Parathyroid adenoma (tissue), 2 donors: ENCODE results near the gene TMEM163.

Experiments
- H2AFZ ChIP-seq: fragments of 300-600 bp; sonication (generic); one replicate; pipeline ENCODE4 v1.7.0; 2017; ENCODE audit warnings: antibody characterized with exemption, mild to moderate bottlenecking
- H3K27ac ChIP-seq: fragments of 300-600 bp; sonication (generic); one replicate; pipeline ENCODE4 v1.7.0; 2017
- H3K27me3 ChIP-seq: fragments of 300-600 bp; sonication (generic); one replicate; pipeline ENCODE4 v1.7.0; 2017; ENCODE audit warnings: low read length; ENCODE audit not compliant: control insufficient read depth, insufficient read depth
- H3K36me3 ChIP-seq: fragments of 300-600 bp; sonication (generic); one replicate; pipeline ENCODE4 v1.7.0; 2017; ENCODE audit warnings: low read length; ENCODE audit not compliant: control insufficient read depth, insufficient read depth
- H3K4me1 ChIP-seq: fragments of 300-600 bp; sonication (generic); one replicate; pipeline ENCODE4 v1.7.0; 2017; ENCODE audit warnings: control low read depth
- H3K4me2 ChIP-seq: fragments of 300-600 bp; sonication (generic); one replicate; pipeline ENCODE4 v1.7.0; 2017; ENCODE audit warnings: low read length
- H3K4me3 ChIP-seq: fragments of 300-600 bp; sonication (generic); one replicate; pipeline ENCODE4 v1.7.0; 2017; ENCODE audit warnings: low read depth, low read length
- H3K79me2 ChIP-seq: fragments of 300-600 bp; sonication (generic); one replicate; pipeline ENCODE4 v1.7.0; 2017; ENCODE audit warnings: control low read depth
- H3K9ac ChIP-seq: fragments of 300-600 bp; sonication (generic); one replicate; pipeline ENCODE4 v1.7.0; 2017; ENCODE audit warnings: mild to moderate bottlenecking
- H3K9me3 ChIP-seq: fragments of 300-600 bp; sonication (generic); one replicate; pipeline ENCODE4 v1.7.0; 2017; ENCODE audit warnings: low read length; ENCODE audit not compliant: control insufficient read depth
- TF ChIP-seq, protein P1 (sequence below): fragments of 300-600 bp; sonication (generic); IDR thresholded peaks from one replicate; pipeline ENCODE4 v1.7.0; 2017; ENCODE audit warnings: antibody characterized with exemption, mild to moderate bottlenecking
- donor health status: primary hyperparathyroidism.

Gene TMEM163

GRCh38 chr2:134611316-134611715 is 107.5 kb downstream of the TMEM163 start:
- H3K4me3 ChIP-seq: no peak overlapping the region

DNA sequence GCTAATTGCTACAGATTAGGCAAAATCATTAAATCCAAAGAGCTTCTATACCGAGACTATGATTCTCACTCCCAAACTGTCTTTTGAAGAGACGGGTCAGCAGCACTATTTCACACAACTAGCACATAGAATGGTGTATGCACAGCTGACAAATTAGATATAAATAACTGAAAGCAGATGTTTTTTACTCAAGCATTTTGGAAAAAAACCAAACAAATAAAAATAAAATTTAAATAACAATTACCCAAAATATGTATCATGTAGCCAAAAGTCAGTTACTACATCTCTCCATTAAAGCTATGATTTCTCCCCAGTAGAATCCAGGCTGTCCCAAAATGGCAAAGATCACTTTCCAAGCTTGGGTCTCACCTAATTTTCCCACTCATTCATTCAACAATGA is 107.9 kb downstream of the TMEM163 start:
- no peaks in the 10 kb centered on the region for H3K36me3 ChIP-seq
- H3K27me3 ChIP-seq: no peaks in the 10 kb centered on the region
- H3K9ac ChIP-seq: no peak overlapping the region
- H3K4me1 ChIP-seq: no peaks in the 10 kb centered on the region
- no peak overlapping the region for H3K4me3 ChIP-seq
- no peak overlapping the region for H3K27ac ChIP-seq
- no peaks in the 10 kb centered on the region for H3K9me3 ChIP-seq
- no peaks in the 10 kb centered on the region for H3K79me2 ChIP-seq
- H2AFZ ChIP-seq: no peak overlapping the region
- no peak overlapping the region for H3K4me2 ChIP-seq
- TF ChIP-seq, protein P1, sequence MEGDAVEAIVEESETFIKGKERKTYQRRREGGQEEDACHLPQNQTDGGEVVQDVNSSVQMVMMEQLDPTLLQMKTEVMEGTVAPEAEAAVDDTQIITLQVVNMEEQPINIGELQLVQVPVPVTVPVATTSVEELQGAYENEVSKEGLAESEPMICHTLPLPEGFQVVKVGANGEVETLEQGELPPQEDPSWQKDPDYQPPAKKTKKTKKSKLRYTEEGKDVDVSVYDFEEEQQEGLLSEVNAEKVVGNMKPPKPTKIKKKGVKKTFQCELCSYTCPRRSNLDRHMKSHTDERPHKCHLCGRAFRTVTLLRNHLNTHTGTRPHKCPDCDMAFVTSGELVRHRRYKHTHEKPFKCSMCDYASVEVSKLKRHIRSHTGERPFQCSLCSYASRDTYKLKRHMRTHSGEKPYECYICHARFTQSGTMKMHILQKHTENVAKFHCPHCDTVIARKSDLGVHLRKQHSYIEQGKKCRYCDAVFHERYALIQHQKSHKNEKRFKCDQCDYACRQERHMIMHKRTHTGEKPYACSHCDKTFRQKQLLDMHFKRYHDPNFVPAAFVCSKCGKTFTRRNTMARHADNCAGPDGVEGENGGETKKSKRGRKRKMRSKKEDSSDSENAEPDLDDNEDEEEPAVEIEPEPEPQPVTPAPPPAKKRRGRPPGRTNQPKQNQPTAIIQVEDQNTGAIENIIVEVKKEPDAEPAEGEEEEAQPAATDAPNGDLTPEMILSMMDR: no peak

More at GRCh38 chr2:134611316-134611715, 107.5 kb downstream of the TMEM163 start:
- Histone ChIP-seq H3K27me3 (no peaks in the 10 kb centered on the region), H2AFZ (no peak overlapping the region), H3K79me2 (no peaks in the 10 kb centered on the region), H3K36me3 (no peaks in the 10 kb centered on the region), H3K4me2 (no peak overlapping the region), H3K4me1 (no peaks in the 10 kb centered on the region), H3K9ac (no peak overlapping the region), H3K9me3 (no peaks in the 10 kb centered on the region), H3K27ac (no peak overlapping the region)
- TF ChIP-seq, protein P1: no peak

- no peaks in the 10 kb centered on the region for H3K4me1 ChIP-seq
- no peak overlapping the region for H3K4me3 ChIP-seq
- H3K4me2 ChIP-seq: no peak overlapping the region
- no peak overlapping the region for H3K9ac ChIP-seq
- TF ChIP-seq, protein P1: no peak
- H3K9me3 ChIP-seq: no peaks in the 10 kb centered on the region
- no peaks in the 10 kb centered on the region for H3K27me3 ChIP-seq
- H3K27ac ChIP-seq: no peak overlapping the region
- H2AFZ ChIP-seq: no peak overlapping the region
- H3K36me3 ChIP-seq: no peaks in the 10 kb centered on the region
- H3K79me2 ChIP-seq: no peaks in the 10 kb centered on the region
Observed at GRCh38 chr2:134609924-134610513, 108.8 kb downstream of the TMEM163 start.

DNA sequence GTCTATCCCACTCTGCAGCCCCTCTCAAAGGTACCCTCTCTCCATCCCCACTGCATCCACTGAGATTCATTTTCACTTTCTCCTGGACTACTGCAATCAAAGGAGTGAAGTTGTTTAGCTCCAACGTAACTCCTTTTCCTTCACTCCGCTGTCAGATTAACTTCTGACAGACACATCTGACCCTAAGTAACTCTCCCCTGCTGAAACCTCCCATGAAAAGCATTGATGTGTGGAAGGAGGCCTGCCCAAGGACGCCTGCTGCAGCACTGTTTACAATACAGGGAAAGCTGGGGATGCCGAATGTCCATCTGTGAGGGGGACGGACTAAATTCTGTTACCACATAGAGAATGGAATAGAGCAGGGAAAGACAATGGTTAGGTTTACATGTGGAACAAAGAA is 114.8 kb downstream of the TMEM163 start:
- Histone ChIP-seq H3K4me2 (no peak overlapping the region), H2AFZ (no peak overlapping the region), H3K9me3 (no peaks in the 10 kb centered on the region), H3K4me1 (no peaks in the 10 kb centered on the region), H3K79me2 (no peaks in the 10 kb centered on the region), H3K36me3 (no peaks in the 10 kb centered on the region), H3K27ac (no peak overlapping the region), H3K4me3 (no peak overlapping the region), H3K9ac (no peak overlapping the region), H3K27me3 (no peaks in the 10 kb centered on the region)
- TF ChIP-seq, protein P1: no peak

- TF ChIP-seq, protein P1: no peak
Observed at GRCh38 chr2:134602666-134603065, 116.1 kb downstream of the TMEM163 start.

More at GRCh38 chr2:134602666-134603065, 116.1 kb downstream of the TMEM163 start:
- H3K27me3 ChIP-seq: no peaks in the 10 kb centered on the region
- H3K9me3 ChIP-seq: no peaks in the 10 kb centered on the region
- no peaks in the 10 kb centered on the region for H3K36me3 ChIP-seq
- H3K79me2 ChIP-seq: no peaks in the 10 kb centered on the region
- H3K4me1 ChIP-seq: no peaks in the 10 kb centered on the region
- H3K4me2 ChIP-seq: no peak overlapping the region
- H3K4me3 ChIP-seq: no peak overlapping the region
- no peak overlapping the region for H3K27ac ChIP-seq
- H3K9ac ChIP-seq: no peak overlapping the region
- H2AFZ ChIP-seq: no peak overlapping the region
